Right lung (tissue), 5 donors: Measurements from ENCODE around the gene DNAJB8. TPM values are rescaled to one million over a fixed set of nuclear protein-coding genes. Genes with fewer than 3 reads are reported as not detected.
A peak's percentile ranks its signal among the peaks of the same experiment; 100 is the strongest.

ENCODE experiments used
- DNase-seq, 2 donors: peaks; one replicate each; pipeline ENCODE4 v3.0.0-alpha.2; 2013
- polyA plus RNA-seq, 5 donors: library from polyadenylated mRNA; unstranded; fragments of 120-200 nt; gene quantifications; one replicate each; pipeline versions ENCODE4 v1.2.1 to v1.2.3, GENCODE V29; 2013; ENCODE audit warnings: inconsistent platforms in 1 of 5, low replicate concordance in 1 of 5; ENCODE audit not compliant: insufficient read length in 5 of 5, insufficient read depth in 1 of 5

DNAJB8 gene
- polyA plus RNA-seq, 5 donors, result not detected

- no peak for DNase-seq
Measured at GRCh38 chr3:128427175-128427857, 39.4 kb downstream of the DNAJB8 start.

- DNase-seq, result peak in 1 of 2 donors; percentile 31
Measured at GRCh38 chr3:128426128-128426921, 40.4 kb downstream of the DNAJB8 start.

GRCh38 chr3:128425846-128426127, 40.9 kb downstream of the DNAJB8 start:
- no peak for DNase-seq

- DNase-seq, result no peak
Measured at GRCh38 chr3:128425142-128425845, 41.4 kb downstream of the DNAJB8 start.

- DNase-seq, result no peak
Measured at GRCh38 chr3:128424508-128425069, 42.1 kb downstream of the DNAJB8 start.

- no peak for DNase-seq
Measured at GRCh38 chr3:128423525-128424147, 43.1 kb downstream of the DNAJB8 start.

- DNase-seq, result no peak
Measured at GRCh38 chr3:128422762-128423524, 43.7 kb downstream of the DNAJB8 start.

GRCh38 chr3:128421966-128422365, 44.7 kb downstream of the DNAJB8 start:
- no peak for DNase-seq

- no peak for DNase-seq
Measured at GRCh38 chr3:128421439-128421836, 45.3 kb downstream of the DNAJB8 start.

GRCh38 chr3:128420720-128421438, 45.8 kb downstream of the DNAJB8 start:
- no peak for DNase-seq

- DNase-seq, result no peak
Measured at GRCh38 chr3:128420289-128420688, 46.4 kb downstream of the DNAJB8 start.

- DNase-seq, result no peak
Measured at GRCh38 chr3:128419311-128419710, 47.4 kb downstream of the DNAJB8 start.

- DNase-seq, result no peak
Measured at GRCh38 chr3:128418900-128419299, 47.8 kb downstream of the DNAJB8 start.

GRCh38 chr3:128416578-128417211, 50.0 kb downstream of the DNAJB8 start:
- DNase-seq, result no peak

GRCh38 chr3:128415773-128416577, 50.7 kb downstream of the DNAJB8 start:
- DNase-seq, result no peak

GRCh38 chr3:128415200-128415772, 51.4 kb downstream of the DNAJB8 start:
- no peak for DNase-seq

- DNase-seq, result no peak
Measured at GRCh38 chr3:128413413-128414205, 53.1 kb downstream of the DNAJB8 start.

GRCh38 chr3:128413003-128413370, 53.7 kb downstream of the DNAJB8 start:
- no peak for DNase-seq
